Fibroblast of the aortic adventitia (primary cell): ENCODE results near the gene PAK1IP1. TPM values are rescaled to one million over a fixed set of nuclear protein-coding genes. Genes with fewer than 3 reads are reported as not detected.

Experiments
- small RNA-seq: library from RNA; depleted of rRNA; stranded (forward); fragments of <200 nt; gene quantifications from one replicate; pipeline ENCODE3, GENCODE V24; 2012
- total RNA-seq: library from RNA; depleted of rRNA; stranded (reverse); fragments of >200 nt; gene quantifications from 2 replicates; pipeline ENCODE4 v1.2.3, GENCODE V29; 2012; ENCODE audit warnings: low replicate concordance

Gene PAK1IP1
- total RNA-seq, 1 donor, result 28.0 TPM

Small RNA genes lying within 50 kb of the gene (small RNA-seq; reads per million reads assigned to genes)
- gene RF00019 (not detected), gene RNA5SP203 (not detected)

Other genes starting within 250 kb of the PAK1IP1 start
- gene GCNT2, start 173.6 kb upstream of the PAK1IP1 start, total RNA-seq, result 2.5 TPM in 1 of 2 replicates, not detected in the other
- gene C6orf52, start 356 bp upstream of the PAK1IP1 start, total RNA-seq, result 0.27 TPM in 1 of 2 replicates, not detected in the other
- 46.4 and 156 TPM in 2 replicates for gene TMEM14C, start 28.1 kb downstream of the PAK1IP1 start, total RNA-seq
- 98.1 and 99.3 TPM in 2 replicates for gene TMEM14B, start 52.8 kb downstream of the PAK1IP1 start, total RNA-seq
- gene MAK, start 143.6 kb downstream of the PAK1IP1 start, total RNA-seq, result under 0.01 TPM in 1 of 2 replicates, not detected in the other
- not detected in 2 replicates for gene GCM2, start 187.1 kb downstream of the PAK1IP1 start, total RNA-seq
- gene SYCP2L, start 192.1 kb downstream of the PAK1IP1 start, total RNA-seq, result under 0.01 TPM in 1 of 2 replicates, not detected in the other